Sigmoid colon (tissue), 7 donors: ENCODE data around the gene COL4A4. TPM values are rescaled to one million over a fixed set of nuclear protein-coding genes. Genes with fewer than 3 reads are reported as not detected.

Source experiments
- DNase-seq: peaks from one replicate; pipeline ENCODE4 v3.0.0-alpha.2; 2019
- H3K27ac ChIP-seq, 4 donors: fragments of 200-600 bp; sonication (generic); one replicate each; pipeline ENCODE4 v1.5.1; 2016 to 2019; ENCODE audit warnings: mild to moderate bottlenecking in 1 of 4
- H3K27me3 ChIP-seq, 3 donors: fragments of 200-600 bp; sonication (generic); one replicate each; pipeline ENCODE4 v1.5.1; 2019; ENCODE audit warnings: mild to moderate bottlenecking in 1 of 3
- H3K36me3 ChIP-seq, 4 donors: fragments of 200-600 bp; sonication (generic); one replicate each; pipeline ENCODE4 v1.5.1; 2016 to 2019
- H3K4me1 ChIP-seq, 4 donors: fragments of 200-600 bp; sonication (generic); one replicate each; pipeline ENCODE4 v1.5.1; 2017 to 2019
- H3K4me3 ChIP-seq, 4 donors: fragments of 200-600 bp; sonication (generic); one replicate each; pipeline ENCODE4 v1.5.1; 2017 to 2019; ENCODE audit warnings: mild to moderate bottlenecking in 2 of 4, moderate library complexity in 1 of 4
- H3K9me3 ChIP-seq, 4 donors: fragments of 200-600 bp in 3 of 4; sonication (generic) in 3 of 4; one replicate each; pipeline versions ENCODE4 v1.5.1 to v1.6.1; 2013 to 2019
- CTCF ChIP-seq, 4 experiments: fragments of 450-650 bp in 3 of 4; fragments of 200-600 bp in 1 of 4; IDR thresholded peaks; one replicate each; pipeline ENCODE4 v1.5.1; 2016 to 2019; ENCODE audit warnings: antibody characterized with exemption in 4 of 4, mild to moderate bottlenecking in 3 of 4, moderate library complexity in 2 of 4
- EP300 ChIP-seq, 4 donors: sonication (generic); formaldehyde crosslinking; IDR thresholded peaks; one replicate each; pipeline ENCODE4 v1.6.1; 2017; ENCODE audit warnings: antibody characterized with exemption in 4 of 4
- POLR2A ChIP-seq, 2 donors: fragments of 450-650 bp; IDR thresholded peaks; one replicate each; pipeline ENCODE4 v1.6.1; 2016; ENCODE audit warnings: antibody characterized with exemption in 2 of 2, mild to moderate bottlenecking in 2 of 2, moderate library complexity in 2 of 2
- POLR2AphosphoS5 ChIP-seq, 4 donors: sonication (generic); formaldehyde crosslinking; IDR thresholded peaks; one replicate each; pipeline ENCODE4 v1.6.1; 2017; ENCODE audit warnings: antibody characterized with exemption in 4 of 4
- WGBS, 2 donors: extraction: QIAGEN DNeasy Blood & Tissue Kit; methylation state at CpG; one replicate each; pipeline ENCODE4 v1.1.7; 2013; 5-methylcytosine and 5-hydroxymethylcytosine counted together
- intact Hi-C: fragments of 100-400 bp; cut with DNase I; formaldehyde crosslinking; loops from one replicate; pipeline ENCODE4 v1.15.1; 2023
- polyA plus RNA-seq, 3 donors: library from polyadenylated mRNA; stranded (reverse); fragments of 200-250 nt; gene quantifications; one replicate each; pipeline ENCODE4 v1.2.3, GENCODE V29; 2013
- total RNA-seq, 4 donors: library from RNA; depleted of rRNA; stranded (reverse); fragments of >200 nt; gene quantifications; one replicate each; pipeline ENCODE4 v1.1.0, GENCODE V29; 2016
- donor health status: healthy with polysubstance abuse.
- donor health status: Bipolar disorder and iron deficiency.
- donor health status: healthy.

The COL4A4 gene
- total and polyA plus RNA-seq, 7 donors = 0.49 to 1.6 (median 1.2) TPM; not detected in 2

GRCh38 chr2:227013881-227014280, 150.1 kb downstream of the COL4A4 start:
- 90 to 91% methylated on average over 8 of the region's 8 CpGs for WGBS, 2 donors

GRCh38 chr2:227013330-227013729, 150.7 kb downstream of the COL4A4 start:
- TF ChIP-seq CTCF (IDR thresholded peaks at IDR 0.05) (no peak), POLR2A (IDR thresholded peaks at IDR 0.05) (no peak), EP300 (IDR thresholded peaks at IDR 0.05) (no peak), POLR2AphosphoS5 (IDR thresholded peaks at IDR 0.05) (no peak)
- Histone ChIP-seq H3K4me3 (no peak overlapping the region), H3K36me3 (no peaks in the 10 kb centered on the region), H3K4me1 (no peaks in the 10 kb centered on the region), H3K27me3 (no peaks in the 10 kb centered on the region), H3K27ac (no peak overlapping the region), H3K9me3 (no peaks in the 10 kb centered on the region)
- 91% methylated on average over 9 of the region's 9 CpGs for WGBS, 2 donors
- intact Hi-C loops = no loop called here
- DNase-seq = no peak

More at GRCh38 chr2:227013881-227014280, 150.1 kb downstream of the COL4A4 start:
- H3K27ac ChIP-seq = no peak overlapping the region
- no peaks in the 10 kb centered on the region for H3K4me1 ChIP-seq
- DNase-seq = no peak
- no peaks in the 10 kb centered on the region for H3K27me3 ChIP-seq
- intact Hi-C loops = no loop called here
- H3K36me3 ChIP-seq = no peaks in the 10 kb centered on the region
- H3K9me3 ChIP-seq = no peaks in the 10 kb centered on the region
- H3K4me3 ChIP-seq = no peak overlapping the region
- no peak for TF ChIP-seq CTCF (IDR thresholded peaks at IDR 0.05)
- no peak for TF ChIP-seq EP300 (IDR thresholded peaks at IDR 0.05)
- TF ChIP-seq POLR2A (IDR thresholded peaks at IDR 0.05) = no peak
- TF ChIP-seq POLR2AphosphoS5 (IDR thresholded peaks at IDR 0.05) = no peak

GRCh38 chr2:227010433-227010832, 153.6 kb downstream of the COL4A4 start:
- no peak for DNase-seq
- H3K9me3 ChIP-seq = no peaks in the 10 kb centered on the region
- H3K27me3 ChIP-seq = no peaks in the 10 kb centered on the region
- H3K36me3 ChIP-seq = no peaks in the 10 kb centered on the region
- WGBS, 2 donors = 57 to 75% methylated on average over 3 of the region's 3 CpGs
- no peak overlapping the region for H3K4me3 ChIP-seq
- no peak for TF ChIP-seq POLR2A (IDR thresholded peaks at IDR 0.05)
- no peak for TF ChIP-seq EP300 (IDR thresholded peaks at IDR 0.05)
- no peak for TF ChIP-seq CTCF (IDR thresholded peaks at IDR 0.05)
- TF ChIP-seq POLR2AphosphoS5 (IDR thresholded peaks at IDR 0.05) = no peak
- H3K4me1 ChIP-seq = peaks cover 0 to 5% (median 0%) of the 10 kb centered on the region in 4 donors
- H3K27ac ChIP-seq = no peak overlapping the region
- intact Hi-C loops = no loop called here

GRCh38 chr2:227007940-227008339, 156.1 kb downstream of the COL4A4 start:
- H3K4me1 ChIP-seq = peaks cover 0 to 5% (median 0%) of the 10 kb centered on the region in 4 donors
- no peak for DNase-seq
- H3K9me3 ChIP-seq = no peaks in the 10 kb centered on the region
- H3K27me3 ChIP-seq = no peaks in the 10 kb centered on the region
- intact Hi-C loops = no loop called here
- WGBS, 2 donors = 97% methylated on average over 17 of the region's 17 CpGs
- H3K27ac ChIP-seq = no peak overlapping the region
- TF ChIP-seq EP300 (IDR thresholded peaks at IDR 0.05) = no peak
- TF ChIP-seq POLR2A (IDR thresholded peaks at IDR 0.05) = no peak
- no peak for TF ChIP-seq POLR2AphosphoS5 (IDR thresholded peaks at IDR 0.05)
- TF ChIP-seq CTCF (IDR thresholded peaks at IDR 0.05) = no peak
- no peak overlapping the region for H3K4me3 ChIP-seq
- no peaks in the 10 kb centered on the region for H3K36me3 ChIP-seq

GRCh38 chr2:227007148-227007547, 156.9 kb downstream of the COL4A4 start:
- 78 to 94% methylated on average over 9 of the region's 9 CpGs for WGBS, 2 donors
- H3K9me3 ChIP-seq = no peaks in the 10 kb centered on the region
- no peaks in the 10 kb centered on the region for H3K27me3 ChIP-seq
- no peaks in the 10 kb centered on the region for H3K36me3 ChIP-seq
- intact Hi-C loops = no loop called here
- peaks cover 0 to 5% (median 0%) of the 10 kb centered on the region in 4 donors for H3K4me1 ChIP-seq
- H3K27ac ChIP-seq = no peak overlapping the region
- TF ChIP-seq POLR2A (IDR thresholded peaks at IDR 0.05) = no peak
- no peak overlapping the region for H3K4me3 ChIP-seq
- DNase-seq = no peak
